HEK293 (cell line): ENCODE measurements around the gene PIK3R6.

Experiments
- CTCF ChIA-PET: fragments of 350-600 bp; formaldehyde crosslinking; extraction: SDS; loops from one replicate; lab custom pipeline; 2021; ENCODE audit warnings: antibody characterized with exemption; lab: Yijun Ruan, JAX
- POLR2A ChIA-PET: fragments of 300-600 bp; formaldehyde crosslinking; extraction: SDS; loops from one replicate; lab custom pipeline; 2020; ENCODE audit warnings: antibody characterized with exemption, inconsistent platforms; lab: Yijun Ruan, JAX
- H3K27ac ChIP-seq: fragments of 200-500 bp; sonication (Bioruptor generic); 2 replicates; pipeline ENCODE4 v1.5.1; 2014; ENCODE audit warnings: low read depth, low read length, control low read depth, inconsistent platforms; ENCODE audit errors: extremely low read depth
- H3K36me3 ChIP-seq, 2 experiments: fragments of 200-500 bp in 1 of 2; sonication (Bioruptor generic) in 1 of 2; 1 replicate in 1 of 2; 2 replicates in 1 of 2; pipeline ENCODE4 v1.5.1; 2014 to 2017; ENCODE audit warnings: inconsistent platforms in 2 of 2, low read length in 2 of 2; ENCODE audit not compliant: control insufficient read depth in 2 of 2, insufficient read depth in 1 of 2
- H3K4me1 ChIP-seq: fragments of 200-500 bp; sonication (Bioruptor generic); 2 replicates; pipeline ENCODE4 v1.5.1; 2014; ENCODE audit warnings: mild to moderate bottlenecking, low read length, inconsistent platforms; ENCODE audit not compliant: control insufficient read depth, insufficient read depth
- H3K4me3 ChIP-seq: 2 replicates; pipeline ENCODE4 v1.5.1; 2011; ENCODE audit warnings: low read depth, mild to moderate bottlenecking, control low read depth, low read length, moderate library complexity
- H3K9me3 ChIP-seq: fragments of 200-500 bp; sonication (Bioruptor generic); 2 replicates; pipeline ENCODE4 v1.5.1; 2014; ENCODE audit warnings: low read depth, low read length, inconsistent platforms; ENCODE audit not compliant: control insufficient read depth, insufficient read depth
- BCL11B ChIP-seq: fragments of 450-650 bp; formaldehyde crosslinking; IDR thresholded peaks from 2 replicates; pipeline ENCODE4 v1.5.1; 2016; ENCODE audit warnings: low read depth, missing biosample characterization, missing genetic modification characterization
- FEZF1 ChIP-seq: fragments of 450-650 bp; formaldehyde crosslinking; IDR thresholded peaks from 2 replicates; pipeline ENCODE4 v1.5.1; 2016; ENCODE audit warnings: missing biosample characterization, missing genetic modification characterization
- GFI1B ChIP-seq: fragments of 450-650 bp; formaldehyde crosslinking; IDR thresholded peaks from 2 replicates; pipeline ENCODE4 v1.5.1; 2016; ENCODE audit warnings: missing biosample characterization, missing genetic modification characterization
- MZF1 ChIP-seq: fragments of 450-650 bp; formaldehyde crosslinking; IDR thresholded peaks from 2 replicates; pipeline ENCODE4 v1.5.1; 2017; ENCODE audit warnings: missing biosample characterization, missing genetic modification characterization, borderline replicate concordance
- SCRT1 ChIP-seq: fragments of 450-650 bp; formaldehyde crosslinking; IDR thresholded peaks from 2 replicates; pipeline ENCODE4 v1.5.1; 2016; ENCODE audit warnings: missing biosample characterization, missing genetic modification characterization, borderline replicate concordance
- SCRT2 ChIP-seq: fragments of 450-650 bp; formaldehyde crosslinking; IDR thresholded peaks from 2 replicates; pipeline ENCODE4 v1.5.1; 2016; ENCODE audit warnings: missing biosample characterization, missing genetic modification characterization
- WT1 ChIP-seq: fragments of 450-650 bp; formaldehyde crosslinking; IDR thresholded peaks from 2 replicates; pipeline ENCODE4 v1.5.1; 2016; ENCODE audit warnings: missing biosample characterization, missing genetic modification characterization
- ZBTB20 ChIP-seq: fragments of 450-650 bp; formaldehyde crosslinking; IDR thresholded peaks from 2 replicates; pipeline ENCODE4 v1.5.1; 2016; ENCODE audit warnings: missing biosample characterization, missing genetic modification characterization
- ZIC2 ChIP-seq: fragments of 450-650 bp; formaldehyde crosslinking; IDR thresholded peaks from 2 replicates; pipeline ENCODE4 v1.5.1; 2016; ENCODE audit warnings: missing biosample characterization, missing genetic modification characterization
- ZNF211 ChIP-seq: fragments of 450-650 bp; formaldehyde crosslinking; IDR thresholded peaks from 2 replicates; pipeline ENCODE4 v1.5.1; 2016; ENCODE audit warnings: low read depth, missing biosample characterization, missing genetic modification characterization
- ZNF596 ChIP-seq: fragments of 450-650 bp; IDR thresholded peaks from 2 replicates; pipeline ENCODE4 v1.5.0; 2018; ENCODE audit warnings: missing biosample characterization, mild to moderate bottlenecking, missing genetic modification characterization, moderate library complexity
- ZNF623 ChIP-seq: fragments of 450-650 bp; formaldehyde crosslinking; IDR thresholded peaks from 2 replicates; pipeline ENCODE4 v1.5.1; 2016; ENCODE audit warnings: missing biosample characterization, missing genetic modification characterization
- ZNF768 ChIP-seq: fragments of 450-650 bp; formaldehyde crosslinking; IDR thresholded peaks from 2 replicates; pipeline ENCODE4 v1.5.1; 2018; ENCODE audit warnings: missing biosample characterization, mild to moderate bottlenecking, missing genetic modification characterization
- ZNF792 ChIP-seq: fragments of 450-650 bp; formaldehyde crosslinking; IDR thresholded peaks from 2 replicates; pipeline ENCODE4 v1.5.1; 2016; ENCODE audit warnings: missing biosample characterization, missing genetic modification characterization
- ZNF837 ChIP-seq: fragments of 450-650 bp; formaldehyde crosslinking; IDR thresholded peaks from 2 replicates; pipeline ENCODE4 v1.5.1; 2016; ENCODE audit warnings: missing biosample characterization, missing genetic modification characterization
- ZSCAN16 ChIP-seq: fragments of 450-650 bp; formaldehyde crosslinking; IDR thresholded peaks from 2 replicates; pipeline ENCODE4 v1.5.1; 2016; ENCODE audit warnings: missing biosample characterization, missing genetic modification characterization
- TF ChIP-seq, protein P1 (sequence below): fragments of 450-650 bp; formaldehyde crosslinking; conservative IDR thresholded peaks from 2 replicates; pipeline ENCODE4 v1.5.1; 2016; ENCODE audit warnings: low read depth, missing biosample characterization, missing genetic modification characterization
- TF ChIP-seq, protein P2 (sequence below): fragments of 450-650 bp; formaldehyde crosslinking; IDR thresholded peaks from 2 replicates; pipeline ENCODE4 v1.5.1; 2016; ENCODE audit warnings: missing biosample characterization, missing genetic modification characterization, borderline replicate concordance
- TF ChIP-seq, protein P3 (sequence below): fragments of 450-650 bp; formaldehyde crosslinking; IDR thresholded peaks from 2 replicates; pipeline ENCODE4 v1.5.1; 2016; ENCODE audit warnings: missing biosample characterization, missing genetic modification characterization, low read depth
- TF ChIP-seq, protein P4 (sequence below): fragments of 450-650 bp; formaldehyde crosslinking; IDR thresholded peaks from 2 replicates; pipeline ENCODE4 v1.5.1; 2016; ENCODE audit warnings: missing biosample characterization, missing genetic modification characterization

The PIK3R6 gene

DNA sequence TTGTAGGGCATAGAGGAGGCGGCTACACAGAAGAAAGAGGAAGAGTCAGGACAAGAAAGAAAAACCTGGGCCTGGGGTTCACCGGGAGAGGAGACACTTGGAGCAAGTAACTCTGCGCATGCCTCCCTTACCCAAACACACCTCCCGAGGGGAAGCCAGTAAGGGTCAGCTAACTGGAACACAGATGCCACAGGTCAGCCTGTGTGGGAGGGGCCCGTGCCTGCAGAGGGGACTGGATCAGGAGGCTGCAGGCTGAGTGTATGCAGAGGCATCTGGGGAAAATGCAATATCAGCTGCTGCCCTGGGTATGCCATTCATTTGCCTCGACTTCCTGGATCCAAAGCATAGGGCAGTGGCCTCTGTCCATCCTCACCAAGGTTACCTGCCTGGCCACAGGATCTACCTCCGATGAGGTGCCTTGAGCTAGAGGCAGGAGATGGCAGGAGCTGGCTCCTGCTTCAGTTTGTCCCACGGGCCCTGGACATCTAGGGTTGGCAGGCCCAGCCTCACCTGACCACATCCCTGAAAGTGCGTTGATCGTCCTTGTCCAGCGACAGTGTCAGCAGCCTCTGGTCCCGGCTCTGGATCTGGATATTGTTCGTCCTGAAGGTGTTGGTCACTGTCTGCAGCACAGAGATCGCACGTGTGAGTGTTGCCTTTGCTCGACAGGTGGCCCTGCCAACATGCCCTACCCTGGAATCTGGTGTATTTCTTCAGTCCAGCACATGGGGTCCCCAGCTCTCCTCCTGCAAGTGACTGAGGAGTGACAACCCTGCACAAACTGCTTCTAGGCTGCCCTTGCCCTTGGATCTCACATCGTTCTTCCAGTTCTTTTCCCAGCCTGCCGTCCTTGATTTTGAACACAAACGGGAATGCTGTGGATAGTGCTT lies 63.7 kb downstream of the PIK3R6 start:
- H3K27ac ChIP-seq = no peak overlapping the region
- POLR2A ChIA-PET = no interaction called here
- CTCF ChIA-PET = interaction anchor here (0.5 to 2.2 kb wide), 5 partner anchors 18 to 92 kb away, joined by 3 to 11 read pairs (median 6); no protein-coding TSS in a partner anchor

DNA sequence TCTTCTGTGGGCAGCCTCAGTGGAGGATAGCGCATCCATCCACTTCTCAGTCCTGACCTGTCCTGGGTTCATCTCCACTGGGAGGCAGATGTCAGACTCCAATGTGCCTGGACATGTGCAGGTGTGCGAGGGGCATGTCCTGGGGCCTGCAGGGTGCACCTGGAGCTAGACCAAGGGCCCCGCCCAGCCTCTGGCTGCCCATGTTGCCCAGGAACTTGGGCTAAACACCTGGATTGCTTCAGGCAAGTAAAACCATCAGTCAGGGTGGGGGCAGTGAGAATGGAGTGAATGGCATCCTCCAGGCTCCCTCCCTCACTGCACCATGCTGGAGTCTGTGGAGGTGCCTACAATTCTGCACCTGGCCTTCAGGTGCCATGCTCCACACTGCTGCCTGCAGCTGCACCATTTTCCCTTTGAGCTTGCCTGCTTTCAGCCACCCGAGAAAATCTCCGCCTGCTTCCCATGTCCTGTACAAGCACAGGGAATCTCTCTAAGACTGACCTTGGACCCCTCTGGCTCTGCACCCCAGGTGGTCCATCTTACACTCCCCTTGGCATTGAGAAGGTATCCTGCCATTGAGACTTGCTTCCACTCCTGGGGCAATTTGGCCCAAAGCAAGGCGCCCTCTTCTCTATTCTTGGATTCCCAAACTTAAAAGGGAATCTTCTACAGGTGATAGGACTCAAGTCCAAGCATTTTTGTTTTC lies 66.2 kb downstream of the PIK3R6 start:
- H3K4me3 ChIP-seq = no peak overlapping the region
- H3K9me3 ChIP-seq = no peaks in the 10 kb centered on the region
- H3K36me3 ChIP-seq = no peaks in the 10 kb centered on the region
- H3K4me1 ChIP-seq = no peaks in the 10 kb centered on the region
- ChIA-PET POLR2A (no interaction called here), CTCF (interaction anchor here (0.8 kb wide), 1 partner anchor 52 kb away, joined by 3 read pairs; no protein-coding TSS in a partner anchor)
- no peak overlapping the region for H3K27ac ChIP-seq
- TF ChIP-seq ZIC2 (tag by site-specific recombination) (no peak), ZSCAN16 (no peak), ZNF596 (tag by site-specific recombination) (no peak), BCL11B (tag by site-specific recombination) (no peak), ZBTB20 (no peak), ZNF792 (tag by site-specific recombination) (no peak), WT1 (tag by site-specific recombination) (no peak), ZNF837 (tag by site-specific recombination) (no peak), ZNF211 (tag by site-specific recombination) (no peak), MZF1 (no peak)
- TF ChIP-seq, protein P1, sequence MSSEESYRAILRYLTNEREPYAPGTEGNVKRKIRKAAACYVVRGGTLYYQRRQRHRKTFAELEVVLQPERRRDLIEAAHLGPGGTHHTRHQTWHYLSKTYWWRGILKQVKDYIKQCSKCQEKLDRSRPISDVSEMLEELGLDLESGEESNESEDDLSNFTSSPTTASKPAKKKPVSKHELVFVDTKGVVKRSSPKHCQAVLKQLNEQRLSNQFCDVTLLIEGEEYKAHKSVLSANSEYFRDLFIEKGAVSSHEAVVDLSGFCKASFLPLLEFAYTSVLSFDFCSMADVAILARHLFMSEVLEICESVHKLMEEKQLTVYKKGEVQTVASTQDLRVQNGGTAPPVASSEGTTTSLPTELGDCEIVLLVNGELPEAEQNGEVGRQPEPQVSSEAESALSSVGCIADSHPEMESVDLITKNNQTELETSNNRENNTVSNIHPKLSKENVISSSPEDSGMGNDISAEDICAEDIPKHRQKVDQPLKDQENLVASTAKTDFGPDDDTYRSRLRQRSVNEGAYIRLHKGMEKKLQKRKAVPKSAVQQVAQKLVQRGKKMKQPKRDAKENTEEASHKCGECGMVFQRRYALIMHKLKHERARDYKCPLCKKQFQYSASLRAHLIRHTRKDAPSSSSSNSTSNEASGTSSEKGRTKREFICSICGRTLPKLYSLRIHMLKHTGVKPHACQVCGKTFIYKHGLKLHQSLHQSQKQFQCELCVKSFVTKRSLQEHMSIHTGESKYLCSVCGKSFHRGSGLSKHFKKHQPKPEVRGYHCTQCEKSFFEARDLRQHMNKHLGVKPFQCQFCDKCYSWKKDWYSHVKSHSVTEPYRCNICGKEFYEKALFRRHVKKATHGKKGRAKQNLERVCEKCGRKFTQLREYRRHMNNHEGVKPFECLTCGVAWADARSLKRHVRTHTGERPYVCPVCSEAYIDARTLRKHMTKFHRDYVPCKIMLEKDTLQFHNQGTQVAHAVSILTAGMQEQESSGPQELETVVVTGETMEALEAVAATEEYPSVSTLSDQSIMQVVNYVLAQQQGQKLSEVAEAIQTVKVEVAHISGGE = no peak
- TF ChIP-seq, protein P2, sequence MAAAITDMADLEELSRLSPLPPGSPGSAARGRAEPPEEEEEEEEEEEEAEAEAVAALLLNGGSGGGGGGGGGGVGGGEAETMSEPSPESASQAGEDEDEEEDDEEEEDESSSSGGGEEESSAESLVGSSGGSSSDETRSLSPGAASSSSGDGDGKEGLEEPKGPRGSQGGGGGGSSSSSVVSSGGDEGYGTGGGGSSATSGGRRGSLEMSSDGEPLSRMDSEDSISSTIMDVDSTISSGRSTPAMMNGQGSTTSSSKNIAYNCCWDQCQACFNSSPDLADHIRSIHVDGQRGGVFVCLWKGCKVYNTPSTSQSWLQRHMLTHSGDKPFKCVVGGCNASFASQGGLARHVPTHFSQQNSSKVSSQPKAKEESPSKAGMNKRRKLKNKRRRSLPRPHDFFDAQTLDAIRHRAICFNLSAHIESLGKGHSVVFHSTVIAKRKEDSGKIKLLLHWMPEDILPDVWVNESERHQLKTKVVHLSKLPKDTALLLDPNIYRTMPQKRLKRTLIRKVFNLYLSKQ = no peak

More for the DNA sequence above, 63.7 kb downstream of the PIK3R6 start:
- TF ChIP-seq SCRT2 (tag by site-specific recombination) = peak; percentile 86
- peak; percentile 66 for TF ChIP-seq SCRT1 (tag by site-specific recombination)
- TF ChIP-seq ZNF623 = no peak
- TF ChIP-seq, all 188 proteins: peak for 2
- Histone ChIP-seq H3K4me1 (no peaks in the 10 kb centered on the region), H3K4me3 (no peak overlapping the region), H3K36me3 (no peaks in the 10 kb centered on the region), H3K9me3 (no peaks in the 10 kb centered on the region)

DNA sequence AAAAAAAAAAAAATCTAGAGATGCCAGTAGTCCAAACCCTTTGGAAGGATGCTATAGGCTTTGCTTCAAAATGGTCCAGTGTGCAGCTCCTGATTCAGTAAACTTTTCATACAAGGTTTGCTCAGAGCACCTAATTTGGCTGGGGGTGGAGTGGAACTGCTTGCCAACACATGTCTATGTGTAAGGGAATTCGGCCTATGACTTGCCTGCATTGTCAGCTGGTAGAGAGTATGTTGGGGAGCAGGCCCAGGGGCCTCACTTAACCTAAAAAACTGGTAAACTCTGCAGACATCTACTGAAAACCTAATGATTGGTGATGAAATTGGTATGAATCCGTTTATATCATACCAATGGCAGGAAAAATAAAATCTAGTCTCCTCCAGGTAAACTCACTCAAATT lies 66.8 kb downstream of the PIK3R6 start:
- Histone ChIP-seq H3K27ac (no peak overlapping the region), H3K4me3 (no peak overlapping the region), H3K9me3 (no peaks in the 10 kb centered on the region), H3K36me3 (no peaks in the 10 kb centered on the region), H3K4me1 (no peaks in the 10 kb centered on the region)
- ChIA-PET POLR2A (no interaction called here), CTCF (no interaction called here)
- no peak for TF ChIP-seq ZNF768 (tag by site-specific recombination)
- no peak for TF ChIP-seq FEZF1
- TF ChIP-seq, protein P3, sequence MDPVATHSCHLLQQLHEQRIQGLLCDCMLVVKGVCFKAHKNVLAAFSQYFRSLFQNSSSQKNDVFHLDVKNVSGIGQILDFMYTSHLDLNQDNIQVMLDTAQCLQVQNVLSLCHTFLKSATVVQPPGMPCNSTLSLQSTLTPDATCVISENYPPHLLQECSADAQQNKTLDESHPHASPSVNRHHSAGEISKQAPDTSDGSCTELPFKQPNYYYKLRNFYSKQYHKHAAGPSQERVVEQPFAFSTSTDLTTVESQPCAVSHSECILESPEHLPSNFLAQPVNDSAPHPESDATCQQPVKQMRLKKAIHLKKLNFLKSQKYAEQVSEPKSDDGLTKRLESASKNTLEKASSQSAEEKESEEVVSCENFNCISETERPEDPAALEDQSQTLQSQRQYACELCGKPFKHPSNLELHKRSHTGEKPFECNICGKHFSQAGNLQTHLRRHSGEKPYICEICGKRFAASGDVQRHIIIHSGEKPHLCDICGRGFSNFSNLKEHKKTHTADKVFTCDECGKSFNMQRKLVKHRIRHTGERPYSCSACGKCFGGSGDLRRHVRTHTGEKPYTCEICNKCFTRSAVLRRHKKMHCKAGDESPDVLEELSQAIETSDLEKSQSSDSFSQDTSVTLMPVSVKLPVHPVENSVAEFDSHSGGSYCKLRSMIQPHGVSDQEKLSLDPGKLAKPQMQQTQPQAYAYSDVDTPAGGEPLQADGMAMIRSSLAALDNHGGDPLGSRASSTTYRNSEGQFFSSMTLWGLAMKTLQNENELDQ (tag by site-specific recombination) = no peak
- no peak for TF ChIP-seq GFI1B
- TF ChIP-seq, protein P4, sequence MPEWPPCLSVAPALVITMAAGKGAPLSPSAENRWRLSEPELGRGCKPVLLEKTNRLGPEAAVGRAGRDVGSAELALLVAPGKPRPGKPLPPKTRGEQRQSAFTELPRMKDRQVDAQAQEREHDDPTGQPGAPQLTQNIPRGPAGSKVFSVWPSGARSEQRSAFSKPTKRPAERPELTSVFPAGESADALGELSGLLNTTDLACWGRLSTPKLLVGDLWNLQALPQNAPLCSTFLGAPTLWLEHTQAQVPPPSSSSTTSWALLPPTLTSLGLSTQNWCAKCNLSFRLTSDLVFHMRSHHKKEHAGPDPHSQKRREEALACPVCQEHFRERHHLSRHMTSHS (tag by site-specific recombination) = no peak
